K562 (cell line): Measurements from ENCODE around the gene IMMP2L. TPM values are rescaled to one million over a fixed set of nuclear protein-coding genes. Genes with fewer than 3 reads are reported as not detected.

Experiments
- ATAC-seq: fragments of 200-7000 bp; cut with Tn5 transposase; 3 replicates; pipeline ENCODE4 v1.9.1; 2020; ENCODE audit warnings: moderate library complexity
- BruUV-seq: library from RNA; stranded (reverse); fragments of 400-500 nt; replicated peaks from 2 replicates; lab custom pipeline; 2021; lab: Mats Ljungman, UMichigan
- CTCF ChIA-PET: fragments of 300-600 bp; formaldehyde crosslinking; extraction: SDS; loops from one replicate; lab custom pipeline; 2021; ENCODE audit warnings: low intra/inter-chr PET ratio; lab: Yijun Ruan, JAX
- POLR2A ChIA-PET: fragments of 300-600, 350-650 bp; sonication (Branson Sonifier 250); formaldehyde crosslinking; extraction: SDS; loops from one replicate; lab custom pipeline; 2021; ENCODE audit warnings: antibody characterized with exemption, inconsistent platforms; lab: Yijun Ruan, JAX
- DNase-seq, 4 experiments: peaks; one replicate each; pipeline versions ENCODE4 v3.0.0 to v3.0.0-alpha.2; 2011 to 2018; ENCODE audit warnings: low spot score in 3 of 4, mixed read lengths in 3 of 4; ENCODE audit errors: extremely low read depth in 1 of 4
- FAIRE-seq: peaks from 2 replicates; lab custom pipeline; 2011; peaks lifted over from hg19 to GRCh38; lab: Jason Lieb, UNC
- H2AFZ ChIP-seq: 2 replicates; pipeline ENCODE4 v1.6.0; 2011; ENCODE audit warnings: low read depth, low read length, control low read depth, inconsistent platforms
- H3K27ac ChIP-seq: fragments of 200-600 bp; 3 replicates; pipeline ENCODE4 v1.8.0; 2011; ENCODE audit warnings: low read depth, mild to moderate bottlenecking, control low read depth, inconsistent platforms, low read length, moderate library complexity, mixed read lengths; ENCODE audit errors: extremely low read depth
- H3K27me3 ChIP-seq, 2 experiments: fragments of 300-600 bp in 1 of 2; 2 replicates in 1 of 2; 3 replicates in 1 of 2; pipeline versions ENCODE4 v1.6.0 to v1.8.0; 2011; ENCODE audit warnings: inconsistent platforms in 2 of 2, low read length in 2 of 2, mild to moderate bottlenecking in 1 of 2, mixed read lengths in 1 of 2, moderate library complexity in 1 of 2; ENCODE audit not compliant: control insufficient read depth in 2 of 2, insufficient read depth in 2 of 2
- H3K36me3 ChIP-seq: fragments of 300-600 bp; 3 replicates; pipeline ENCODE4 v1.8.0; 2011; ENCODE audit warnings: mild to moderate bottlenecking, low read length, inconsistent platforms; ENCODE audit not compliant: control insufficient read depth, insufficient read depth
- H3K4me1 ChIP-seq, 2 experiments: fragments of 200-600 bp in 1 of 2; replicated peaks in 1 of 2; 2 replicates in 1 of 2; 3 replicates in 1 of 2; pipeline versions ENCODE4 v1.5.1 to v1.8.0; 2011; ENCODE audit warnings: inconsistent platforms in 2 of 2, low read length in 2 of 2, mild to moderate bottlenecking in 1 of 2, mixed read lengths in 1 of 2, moderate library complexity in 1 of 2; ENCODE audit not compliant: control insufficient read depth in 2 of 2, insufficient read depth in 2 of 2
- H3K4me2 ChIP-seq: 2 replicates; pipeline ENCODE4 v1.6.1; 2011; ENCODE audit warnings: low read length, control low read depth, inconsistent platforms, mixed read lengths; ENCODE audit not compliant: insufficient read depth
- H3K4me3 ChIP-seq: fragments of 200-600 bp; sonication (generic), shearing (Covaris generic); 2 replicates; pipeline ENCODE4 v1.5.1; 2016; ENCODE audit warnings: control low read depth, inconsistent platforms
- H3K79me2 ChIP-seq: fragments of 200-600 bp; 3 replicates; pipeline ENCODE4 v1.8.0; 2011; ENCODE audit warnings: low read length, inconsistent platforms; ENCODE audit not compliant: control insufficient read depth, insufficient read depth
- H3K9ac ChIP-seq, 2 experiments: 2 replicates each; pipeline versions ENCODE4 v1.6.0 to v1.6.1; 2011; ENCODE audit warnings: low read depth in 2 of 2, low read length in 2 of 2, control low read depth in 1 of 2, inconsistent platforms in 1 of 2, mild to moderate bottlenecking in 1 of 2, mixed read lengths in 1 of 2; ENCODE audit not compliant: insufficient read depth in 1 of 2
- H3K9me1 ChIP-seq: one replicate; pipeline ENCODE4 v1.6.0; 2011; ENCODE audit warnings: inconsistent platforms, mild to moderate bottlenecking, low read length, moderate library complexity; ENCODE audit not compliant: control insufficient read depth, insufficient read depth
- H3K9me3 ChIP-seq: replicated peaks from 2 replicates; pipeline ENCODE4 v1.5.1; 2011; ENCODE audit warnings: low read depth, low read length, inconsistent platforms; ENCODE audit not compliant: control insufficient read depth, insufficient read depth
- H4K20me1 ChIP-seq: replicated peaks from 2 replicates; pipeline ENCODE4 v1.6.1; 2011; ENCODE audit warnings: low read length, inconsistent platforms, mixed read lengths; ENCODE audit not compliant: control insufficient read depth, insufficient read depth
- E2F8 ChIP-seq: fragments of 450-650 bp; IDR thresholded peaks from 2 replicates; pipeline ENCODE4 v1.7.1; 2018; ENCODE audit warnings: mild to moderate bottlenecking, low read depth; ENCODE audit not compliant: partially characterized antibody
- FIP1L1 ChIP-seq: fragments of 200-400 bp; formaldehyde crosslinking; IDR thresholded peaks from 2 replicates; pipeline ENCODE4 v1.6.1; 2018; ENCODE audit warnings: mild to moderate bottlenecking, low read depth, low read length; ENCODE audit not compliant: poor library complexity, severe bottlenecking
- KAT7 ChIP-seq: sonication (generic); formaldehyde crosslinking; IDR thresholded peaks from 2 replicates; pipeline ENCODE4 v1.8.0; 2022; ENCODE audit warnings: missing genetic modification reagents, mild to moderate bottlenecking, borderline replicate concordance
- KHSRP ChIP-seq: fragments of 450-650 bp; IDR thresholded peaks from 2 replicates; pipeline ENCODE4 v1.6.1; 2017
- NFRKB ChIP-seq: fragments of 450-650 bp; IDR thresholded peaks from 2 replicates; pipeline ENCODE4 v1.6.1; 2016; ENCODE audit warnings: low read depth
- ZBTB40 ChIP-seq, 2 experiments: fragments of 450-650 bp in 1 of 2; sonication (generic) in 1 of 2; formaldehyde crosslinking in 1 of 2; IDR thresholded peaks; 2 replicates each; pipeline versions ENCODE4 v1.7.1 to v1.9.0; 2016 to 2022; ENCODE audit warnings: inconsistent platforms in 1 of 2, mild to moderate bottlenecking in 1 of 2, missing genetic modification reagents in 1 of 2
- WGBS: fragments of 100-300 bp; shearing (Covaris generic); methylation state at CpG from one replicate; pipeline ENCODE4 v1.1.6; 2016; ENCODE audit warnings: low coverage, mixed read lengths; ENCODE audit not compliant: insufficient coverage; ENCODE audit errors: missing lambda C conversion rate; 5-methylcytosine and 5-hydroxymethylcytosine counted together
- in situ Hi-C: fragments of 300-500 bp; cut with MboI; formaldehyde crosslinking; loops from 4 replicates; pipeline ENCODE4 v1.15.0; 2018; ENCODE audit warnings: inconsistent platforms, mixed read lengths
- intact Hi-C: fragments of 100-400 bp; cut with micrococcal nuclease; formaldehyde crosslinking; loops from 2 replicates; pipeline ENCODE4 v1.14.2; 2022
- polyA plus RNA-seq, 8 experiments: library from polyadenylated mRNA; depleted of rRNA in 4 of 8; stranded (reverse) in 5 of 8; unstranded in 3 of 8; fragments of >200 nt; fragmentation: Nextera tagmentation in 2 of 8; fragmentation: Illumina TruSeq in 1 of 8; extraction: Ambion mirVana in 2 of 8; extraction: Trizol in 1 of 8; gene quantifications; 2 replicates each; pipeline versions ENCODE4 v1.2.1 to v1.2.3, GENCODE V29; 2011 to 2014; ENCODE audit warnings: inconsistent platforms in 1 of 8, missing spikeins in 1 of 8
- total RNA-seq, 7 experiments: library from RNA; depleted of rRNA in 6 of 7; stranded (reverse); fragments of >200 nt in 6 of 7; fragmentation: Illumina TruSeq in 2 of 7; extraction: Trizol in 2 of 7; gene quantifications; 2 replicates each; pipeline versions ENCODE4 v1.2.1 to v1.2.3, GENCODE V29; 2011 to 2021; ENCODE audit warnings: low replicate concordance in 1 of 7
- TF ChIP-seq, protein P1 (sequence below): fragments of 450-650 bp; IDR thresholded peaks from 2 replicates; pipeline ENCODE4 v1.6.1; 2014; ENCODE audit warnings: low read depth, mild to moderate bottlenecking, moderate library complexity, borderline replicate concordance
- TF ChIP-seq, protein P2 (sequence below): fragments of 250-450 bp; sonication (Bioruptor Pico); IDR thresholded peaks from 2 replicates; pipeline ENCODE4 v1.8.0; 2021; ENCODE audit warnings: moderate library complexity, mild to moderate bottlenecking, inconsistent platforms

The IMMP2L gene
- total and polyA plus RNA-seq, 9 of the 15 experiments (the other 6 are each of a cell fraction or from before 2014, with no cell fraction given): 29.7 to 116 (median 53.0) TPM

DNA sequence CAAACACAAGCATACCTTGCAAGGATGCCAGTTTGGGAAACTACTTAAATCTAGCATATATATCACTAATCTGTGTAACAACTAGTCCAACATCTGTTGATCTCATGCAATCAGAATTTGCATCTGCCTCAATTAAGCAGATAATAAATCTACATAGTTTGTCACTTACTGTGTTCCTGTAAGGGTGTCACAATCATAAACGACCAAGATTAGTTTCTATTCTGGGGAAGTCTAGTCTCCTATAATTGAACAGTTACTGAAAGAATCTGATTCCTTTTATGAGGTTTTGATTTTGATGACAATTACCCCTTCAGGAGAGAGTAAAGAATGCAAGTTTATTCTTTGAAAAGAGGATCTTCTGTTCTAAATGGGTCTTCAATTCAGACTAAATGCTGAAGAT is 556.8 kb downstream of the IMMP2L start:
- no TSS peak for BruUV-seq
- no peaks in the 10 kb centered on the region for H3K9me3 ChIP-seq
- no peak overlapping the region for H2AFZ ChIP-seq
- WGBS: 0% methylated on average over 1 of the region's 1 CpG
- no peak for DNase-seq
- H3K27ac ChIP-seq: no peak overlapping the region
- H3K36me3 ChIP-seq: no peaks in the 10 kb centered on the region
- H3K9me1 ChIP-seq: no peaks in the 10 kb centered on the region
- H4K20me1 ChIP-seq: no peaks in the 10 kb centered on the region
- CTCF ChIA-PET: no interaction called here
- no peaks in the 10 kb centered on the region for H3K27me3 ChIP-seq
- in situ Hi-C loops: no loop called here
- H3K4me1 ChIP-seq: no peaks in the 10 kb centered on the region
- POLR2A ChIA-PET: no interaction called here
- intact Hi-C loops: no loop called here
- ATAC-seq: no peak
- H3K4me3 ChIP-seq: no peak overlapping the region
- no peaks in the 10 kb centered on the region for H3K79me2 ChIP-seq
- H3K4me2 ChIP-seq: no peak overlapping the region
- no peak for FAIRE-seq
- no peak overlapping the region for H3K9ac ChIP-seq
- TF ChIP-seq, protein P1, sequence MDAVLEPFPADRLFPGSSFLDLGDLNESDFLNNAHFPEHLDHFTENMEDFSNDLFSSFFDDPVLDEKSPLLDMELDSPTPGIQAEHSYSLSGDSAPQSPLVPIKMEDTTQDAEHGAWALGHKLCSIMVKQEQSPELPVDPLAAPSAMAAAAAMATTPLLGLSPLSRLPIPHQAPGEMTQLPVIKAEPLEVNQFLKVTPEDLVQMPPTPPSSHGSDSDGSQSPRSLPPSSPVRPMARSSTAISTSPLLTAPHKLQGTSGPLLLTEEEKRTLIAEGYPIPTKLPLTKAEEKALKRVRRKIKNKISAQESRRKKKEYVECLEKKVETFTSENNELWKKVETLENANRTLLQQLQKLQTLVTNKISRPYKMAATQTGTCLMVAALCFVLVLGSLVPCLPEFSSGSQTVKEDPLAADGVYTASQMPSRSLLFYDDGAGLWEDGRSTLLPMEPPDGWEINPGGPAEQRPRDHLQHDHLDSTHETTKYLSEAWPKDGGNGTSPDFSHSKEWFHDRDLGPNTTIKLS: no peak
- no peak for TF ChIP-seq E2F8
- no peak for TF ChIP-seq ZBTB40 (IDR thresholded peaks at IDR 0.05)
- no peak for TF ChIP-seq ZBTB40 (CRISPR knock-in tag; IDR thresholded peaks at IDR 0.05)
- TF ChIP-seq NFRKB: no peak
- TF ChIP-seq FIP1L1: no peak
- TF ChIP-seq, protein P2, sequence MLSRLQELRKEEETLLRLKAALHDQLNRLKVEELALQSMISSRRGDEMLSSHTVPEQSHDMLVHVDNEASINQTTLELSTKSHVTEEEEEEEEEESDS (CRISPR knock-in tag): no peak
- no peak for TF ChIP-seq KAT7 (CRISPR knock-in tag)
- no peak for TF ChIP-seq KHSRP
